GM23338 (cell line): Measurements from ENCODE around the gene CCND1.

ENCODE experiments used
- EZH2phosphoT487 ChIP-seq: fragments of 200-600 bp; sonication (generic); IDR thresholded peaks from one replicate; pipeline ENCODE4 v1.8.1; 2018; ENCODE audit warnings: antibody characterized with exemption; ENCODE audit not compliant: unreplicated experiment
- POLR2AphosphoS5 ChIP-seq: IDR thresholded peaks from 2 replicates; pipeline ENCODE4 v1.6.1; 2016; ENCODE audit warnings: antibody characterized with exemption, low read depth
- REST ChIP-seq: IDR thresholded peaks from one replicate; pipeline ENCODE4 v1.6.1; 2018; ENCODE audit warnings: antibody characterized with exemption; ENCODE audit not compliant: unreplicated experiment
- TF ChIP-seq, protein P1 (sequence below), 2 experiments: fragments of 200-600 bp in 1 of 2; sonication (generic) in 1 of 2; conservative IDR thresholded peaks; 2 replicates each; pipeline versions ENCODE4 v1.5.1 to v1.6.1; 2016 to 2017; ENCODE audit warnings: antibody characterized with exemption in 2 of 2, low read depth in 2 of 2, mild to moderate bottlenecking in 2 of 2, moderate library complexity in 1 of 2

GRCh38 chr11:69663326-69663725, 22.4 kb downstream of the CCND1 start:
- TF ChIP-seq, protein P1, sequence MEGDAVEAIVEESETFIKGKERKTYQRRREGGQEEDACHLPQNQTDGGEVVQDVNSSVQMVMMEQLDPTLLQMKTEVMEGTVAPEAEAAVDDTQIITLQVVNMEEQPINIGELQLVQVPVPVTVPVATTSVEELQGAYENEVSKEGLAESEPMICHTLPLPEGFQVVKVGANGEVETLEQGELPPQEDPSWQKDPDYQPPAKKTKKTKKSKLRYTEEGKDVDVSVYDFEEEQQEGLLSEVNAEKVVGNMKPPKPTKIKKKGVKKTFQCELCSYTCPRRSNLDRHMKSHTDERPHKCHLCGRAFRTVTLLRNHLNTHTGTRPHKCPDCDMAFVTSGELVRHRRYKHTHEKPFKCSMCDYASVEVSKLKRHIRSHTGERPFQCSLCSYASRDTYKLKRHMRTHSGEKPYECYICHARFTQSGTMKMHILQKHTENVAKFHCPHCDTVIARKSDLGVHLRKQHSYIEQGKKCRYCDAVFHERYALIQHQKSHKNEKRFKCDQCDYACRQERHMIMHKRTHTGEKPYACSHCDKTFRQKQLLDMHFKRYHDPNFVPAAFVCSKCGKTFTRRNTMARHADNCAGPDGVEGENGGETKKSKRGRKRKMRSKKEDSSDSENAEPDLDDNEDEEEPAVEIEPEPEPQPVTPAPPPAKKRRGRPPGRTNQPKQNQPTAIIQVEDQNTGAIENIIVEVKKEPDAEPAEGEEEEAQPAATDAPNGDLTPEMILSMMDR (conservative IDR thresholded peaks at IDR 0.05; ENCODE audit: low read depth in 2 of 2): no peak
- TF ChIP-seq REST: no peak
- TF ChIP-seq POLR2AphosphoS5: no peak
- TF ChIP-seq EZH2phosphoT487: no peak
